NCI-H146 (cell line): ENCODE data around the gene PRR5L.
"Not testable (repeated sequence)": the region's sequence is repeated elsewhere in the genome, so short reads cannot be mapped to it uniquely, and the experiment has no call there.

Experiments used
- DNase-seq: peaks from one replicate; lab custom pipeline; 2025; lab: John Stamatoyannopoulos, UW

Gene PRR5L

GRCh38 chr11:36462321-36462720, 166.2 kb downstream of the PRR5L start:
- no peak for DNase-seq

GRCh38 chr11:36463781-36464180, 167.7 kb downstream of the PRR5L start:
- DNase-seq = no peak

- no peak for DNase-seq
Observed at GRCh38 chr11:36464720-36465119, 168.6 kb downstream of the PRR5L start.

- DNase-seq = no peak
Observed at GRCh38 chr11:36465449-36466163, 169.5 kb downstream of the PRR5L start.

GRCh38 chr11:36467012-36467411, 170.9 kb downstream of the PRR5L start:
- no peak for DNase-seq

- no peak for DNase-seq
Observed at GRCh38 chr11:36467916-36468315, 171.8 kb downstream of the PRR5L start.

- DNase-seq = no peak
Observed at GRCh38 chr11:36469063-36469462, 173.0 kb downstream of the PRR5L start.

GRCh38 chr11:36469881-36470802, 174.1 kb downstream of the PRR5L start:
- no peak for DNase-seq

- DNase-seq = no peak
Observed at GRCh38 chr11:36471577-36471976, 175.5 kb downstream of the PRR5L start.

- no peak for DNase-seq
Observed at GRCh38 chr11:36475192-36475591, 179.1 kb downstream of the PRR5L start.

GRCh38 chr11:36478700-36479329, 182.7 kb downstream of the PRR5L start:
- peak; percentile 33 for DNase-seq

- DNase-seq = no peak
Observed at GRCh38 chr11:36480833-36481232, 184.7 kb downstream of the PRR5L start.

- DNase-seq = not testable (repeated sequence)
Observed at GRCh38 chr11:36483042-36483441, 187.0 kb downstream of the PRR5L start.

- no peak for DNase-seq
Observed at GRCh38 chr11:36485298-36486002, 189.4 kb downstream of the PRR5L start.

GRCh38 chr11:36487619-36488018, 191.5 kb downstream of the PRR5L start:
- DNase-seq = no peak

- no peak for DNase-seq
Observed at GRCh38 chr11:36488096-36488495, 192.0 kb downstream of the PRR5L start.

- no peak for DNase-seq
Observed at GRCh38 chr11:36490026-36490806, 194.1 kb downstream of the PRR5L start.

- DNase-seq = peak; percentile 46
Observed at GRCh38 chr11:36492724-36493304, 196.7 kb downstream of the PRR5L start.

- DNase-seq = no peak
Observed at GRCh38 chr11:36493332-36493731, 197.2 kb downstream of the PRR5L start.

GRCh38 chr11:36498721-36499120, 202.6 kb downstream of the PRR5L start:
- no peak for DNase-seq

- DNase-seq = no peak
Observed at GRCh38 chr11:36499315-36499714, 203.2 kb downstream of the PRR5L start.
